HEK293 (cell line): Measurements from ENCODE around the gene PPP4C.

Source experiments
- BCL11A ChIP-seq: fragments of 450-650 bp; formaldehyde crosslinking; IDR thresholded peaks from 2 replicates; pipeline ENCODE4 v1.5.1; 2016; ENCODE audit warnings: low read depth, missing biosample characterization, missing genetic modification characterization
- GFI1B ChIP-seq: fragments of 450-650 bp; formaldehyde crosslinking; IDR thresholded peaks from 2 replicates; pipeline ENCODE4 v1.5.1; 2016; ENCODE audit warnings: missing biosample characterization, missing genetic modification characterization
- IKZF3 ChIP-seq: fragments of 450-650 bp; IDR thresholded peaks from 2 replicates; pipeline ENCODE4 v1.5.0; 2018; ENCODE audit warnings: missing biosample characterization, mild to moderate bottlenecking, missing genetic modification characterization, moderate library complexity
- KLF7 ChIP-seq: fragments of 450-650 bp; formaldehyde crosslinking; IDR thresholded peaks from 2 replicates; pipeline ENCODE4 v1.5.1; 2016; ENCODE audit warnings: missing biosample characterization, missing genetic modification characterization, borderline replicate concordance
- KLF9 ChIP-seq: fragments of 450-650 bp; formaldehyde crosslinking; IDR thresholded peaks from 2 replicates; pipeline ENCODE4 v1.5.1; 2016; ENCODE audit warnings: missing biosample characterization, missing genetic modification characterization, low read depth
- MYNN ChIP-seq: fragments of 450-650 bp; formaldehyde crosslinking; IDR thresholded peaks from 2 replicates; pipeline ENCODE4 v1.5.1; 2016; ENCODE audit warnings: missing biosample characterization, missing genetic modification characterization, borderline replicate concordance
- MZF1 ChIP-seq: fragments of 450-650 bp; formaldehyde crosslinking; IDR thresholded peaks from 2 replicates; pipeline ENCODE4 v1.5.1; 2017; ENCODE audit warnings: missing biosample characterization, missing genetic modification characterization, borderline replicate concordance
- PRDM1 ChIP-seq: fragments of 450-650 bp; formaldehyde crosslinking; IDR thresholded peaks from 2 replicates; pipeline ENCODE4; 2016; ENCODE audit warnings: missing biosample characterization, missing genetic modification characterization
- PRDM6 ChIP-seq: fragments of 450-650 bp; formaldehyde crosslinking; IDR thresholded peaks from 2 replicates; pipeline ENCODE4 v1.5.1; 2017; ENCODE audit warnings: missing biosample characterization, missing genetic modification characterization
- RBAK ChIP-seq: fragments of 450-650 bp; formaldehyde crosslinking; IDR thresholded peaks from 2 replicates; pipeline ENCODE4 v1.5.1; 2016; ENCODE audit warnings: missing biosample characterization, missing genetic modification characterization
- REPIN1 ChIP-seq: fragments of 450-650 bp; formaldehyde crosslinking; IDR thresholded peaks from 2 replicates; pipeline ENCODE4 v1.5.1; 2017; ENCODE audit warnings: missing biosample characterization, missing genetic modification characterization, low read depth
- SETDB1 ChIP-seq: IDR thresholded peaks from one replicate; pipeline ENCODE4 v1.6.1; 2017; ENCODE audit warnings: mild to moderate bottlenecking, low read length, moderate library complexity, mixed read lengths; ENCODE audit not compliant: insufficient read length
- ZBTB17 ChIP-seq: fragments of 450-650 bp; formaldehyde crosslinking; IDR thresholded peaks from 2 replicates; pipeline ENCODE4 v1.5.1; 2016; ENCODE audit warnings: missing biosample characterization, missing genetic modification characterization
- ZBTB26 ChIP-seq: fragments of 450-650 bp; formaldehyde crosslinking; optimal IDR thresholded peaks from 2 replicates; pipeline ENCODE3; 2016; ENCODE audit warnings: missing biosample characterization, mild to moderate bottlenecking, missing genetic modification characterization
- ZBTB44 ChIP-seq: fragments of 450-650 bp; IDR thresholded peaks from 2 replicates; pipeline ENCODE4 v1.5.1; 2018; ENCODE audit warnings: missing biosample characterization, mild to moderate bottlenecking, missing genetic modification characterization
- ZFHX2 ChIP-seq: fragments of 450-650 bp; formaldehyde crosslinking; conservative IDR thresholded peaks from 2 replicates; pipeline ENCODE4 v1.5.1; 2016; ENCODE audit warnings: missing biosample characterization, missing genetic modification characterization
- ZFP41 ChIP-seq: fragments of 450-650 bp; formaldehyde crosslinking; IDR thresholded peaks from 2 replicates; pipeline ENCODE4 v1.5.1; 2016; ENCODE audit warnings: missing biosample characterization, missing genetic modification characterization, borderline replicate concordance
- ZFP69B ChIP-seq: fragments of 450-650 bp; formaldehyde crosslinking; IDR thresholded peaks from 2 replicates; pipeline ENCODE4 v1.5.1; 2016; ENCODE audit warnings: missing biosample characterization, missing genetic modification characterization
- ZNF155 ChIP-seq: fragments of 450-650 bp; formaldehyde crosslinking; IDR thresholded peaks from 2 replicates; pipeline ENCODE4 v1.5.1; 2016; ENCODE audit warnings: missing biosample characterization, missing genetic modification characterization
- ZNF202 ChIP-seq: fragments of 450-650 bp; formaldehyde crosslinking; IDR thresholded peaks from 2 replicates; pipeline ENCODE4 v1.5.1; 2016; ENCODE audit warnings: missing biosample characterization, missing genetic modification characterization, borderline replicate concordance
- ZNF214 ChIP-seq: fragments of 450-650 bp; formaldehyde crosslinking; IDR thresholded peaks from 2 replicates; pipeline ENCODE4 v1.5.1; 2017; ENCODE audit warnings: missing biosample characterization, mild to moderate bottlenecking, missing genetic modification characterization, borderline replicate concordance
- ZNF221 ChIP-seq: fragments of 450-650 bp; formaldehyde crosslinking; IDR thresholded peaks from 2 replicates; pipeline ENCODE4 v1.5.1; 2017; ENCODE audit warnings: missing biosample characterization, missing genetic modification characterization, borderline replicate concordance
- ZNF223 ChIP-seq: fragments of 450-650 bp; formaldehyde crosslinking; IDR thresholded peaks from 2 replicates; pipeline ENCODE4 v1.5.1; 2016; ENCODE audit warnings: missing biosample characterization, missing genetic modification characterization
- ZNF341 ChIP-seq: fragments of 450-650 bp; formaldehyde crosslinking; IDR thresholded peaks from 2 replicates; pipeline ENCODE4; 2016; ENCODE audit warnings: low read depth, missing biosample characterization, missing genetic modification characterization
- ZNF362 ChIP-seq: fragments of 450-650 bp; formaldehyde crosslinking; IDR thresholded peaks from 2 replicates; pipeline ENCODE4 v1.5.1; 2016; ENCODE audit warnings: missing biosample characterization, missing genetic modification characterization
- ZNF391 ChIP-seq: fragments of 450-650 bp; formaldehyde crosslinking; IDR thresholded peaks from 2 replicates; pipeline ENCODE4 v1.5.1; 2016; ENCODE audit warnings: low read depth, missing biosample characterization, missing genetic modification characterization, borderline replicate concordance
- ZNF416 ChIP-seq: fragments of 450-650 bp; formaldehyde crosslinking; IDR thresholded peaks from 2 replicates; pipeline ENCODE4 v1.5.1; 2016; ENCODE audit warnings: missing biosample characterization, missing genetic modification characterization
- ZNF473 ChIP-seq: fragments of 450-650 bp; formaldehyde crosslinking; IDR thresholded peaks from 2 replicates; pipeline ENCODE4 v1.5.1; 2017; ENCODE audit warnings: missing biosample characterization, missing genetic modification characterization
- ZNF510 ChIP-seq: fragments of 450-650 bp; formaldehyde crosslinking; IDR thresholded peaks from 2 replicates; pipeline ENCODE4 v1.5.1; 2018; ENCODE audit warnings: mild to moderate bottlenecking, missing genetic modification characterization, missing biosample characterization; ENCODE audit not compliant: insufficient replicate concordance
- ZNF571 ChIP-seq: fragments of 450-650 bp; formaldehyde crosslinking; IDR thresholded peaks from 2 replicates; pipeline ENCODE4 v1.5.0; 2017; ENCODE audit warnings: missing biosample characterization, missing genetic modification characterization
- ZNF692 ChIP-seq: fragments of 450-650 bp; formaldehyde crosslinking; IDR thresholded peaks from 2 replicates; pipeline ENCODE4 v1.5.1; 2016; ENCODE audit warnings: missing biosample characterization, missing genetic modification characterization
- ZNF830 ChIP-seq: fragments of 450-650 bp; IDR thresholded peaks from 2 replicates; pipeline ENCODE4 v1.5.0; 2018; ENCODE audit warnings: missing biosample characterization, missing genetic modification characterization, low read depth, mild to moderate bottlenecking, moderate library complexity

The PPP4C gene

GRCh38 chr16:30054959-30055553, 20.7 kb upstream of the PPP4C start (continued):
- TF ChIP-seq IKZF3 (peak; percentile 72), ZNF391 (tag by site-specific recombination) (0 out of 2 replicates have a peak, but pooled peaks have one; percentile 57), ZFP69B (no peak), PRDM6 (tag by site-specific recombination) (no peak), ZFP41 (tag by site-specific recombination) (no peak), ZNF416 (no peak), GFI1B (no peak), ZNF223 (tag by site-specific recombination) (no peak), ZBTB17 (tag by site-specific recombination) (0 out of 2 replicates have a peak, but pooled peaks have one; percentile 40), REPIN1 (tag by site-specific recombination) (0 out of 2 replicates have a peak, but pooled peaks have one; percentile 22), ZNF341 (tag by site-specific recombination) (peak; percentile 79), ZNF510 (tag by site-specific recombination) (no peak), RBAK (tag by site-specific recombination) (no peak), ZFHX2 (tag by site-specific recombination) (no peak), ZNF571 (tag by site-specific recombination) (no peak), MZF1 (no peak), ZNF214 (tag by site-specific recombination) (no peak), ZNF221 (tag by site-specific recombination) (no peak), KLF9 (no peak), ZNF202 (tag by site-specific recombination) (no peak), ZNF830 (no peak), ZNF473 (tag by site-specific recombination) (no peak), BCL11A (no peak), ZNF692 (tag by site-specific recombination) (no peak; the same call in 1 of the 2 replicates), MYNN (tag by site-specific recombination) (no peak), ZBTB44 (no peak), SETDB1 (no peak), ZNF155 (tag by site-specific recombination) (no peak), KLF7 (no peak), ZNF362 (tag by site-specific recombination) (peak; percentile 36; the same call in 1 of the 2 replicates), PRDM1 (tag by site-specific recombination) (peak; percentile 62; the same call in 1 of the 2 replicates), ZBTB26 (tag by site-specific recombination) (no peak)
